NCI-H1092 treated with DMSO at 0.1 percent for 48 hours (cell line): ENCODE measurements around the gene TXLNA.
A peak's percentile ranks its signal among the peaks of the same experiment; 100 is the strongest.

Source experiments
- DNase-seq: peaks from one replicate; lab custom pipeline; 2025; lab: John Stamatoyannopoulos, UW

Gene TXLNA

GRCh38 chr1:32215629-32216480 lies 36.4 kb downstream of the TXLNA start:
- DNase-seq: peak; percentile 46

GRCh38 chr1:32216566-32216965 lies 37.1 kb downstream of the TXLNA start:
- DNase-seq: no peak

- no peak for DNase-seq
Measured at GRCh38 chr1:32219022-32219421, 39.5 kb downstream of the TXLNA start.

GRCh38 chr1:32220746-32221580 lies 41.5 kb downstream of the TXLNA start:
- DNase-seq: no peak

- DNase-seq: no peak
Measured at GRCh38 chr1:32221581-32221979, 42.1 kb downstream of the TXLNA start.

GRCh38 chr1:32221980-32222755 lies 42.7 kb downstream of the TXLNA start, which contains the start of the genes EIF3I and TMEM234:
TSS of gene EIF3I (plus strand) at chr1:32222407. CDS start at chr1:32222442, 35 bp downstream.
TSS of gene TMEM234 (minus strand) at chr1:32222353. CDS start at chr1:32222322, 31 bp downstream.
- DNase-seq: peak; percentile 91

- no peak for DNase-seq
Measured at GRCh38 chr1:32223683-32224082, 44.2 kb downstream of the TXLNA start.

- no peak for DNase-seq
Measured at GRCh38 chr1:32224285-32224684, 44.8 kb downstream of the TXLNA start.

GRCh38 chr1:32228771-32229170 lies 49.3 kb downstream of the TXLNA start:
- no peak for DNase-seq

- DNase-seq: no peak
Measured at GRCh38 chr1:32231843-32232432, 52.5 kb downstream of the TXLNA start.

- DNase-seq: no peak
Measured at GRCh38 chr1:32232558-32233304, 53.3 kb downstream of the TXLNA start.

- no peak for DNase-seq
Measured at GRCh38 chr1:32234792-32235191, 55.3 kb downstream of the TXLNA start.

GRCh38 chr1:32239337-32239736 lies 59.9 kb downstream of the TXLNA start:
- peak; percentile 66 for DNase-seq

GRCh38 chr1:32239790-32240139 lies 60.3 kb downstream of the TXLNA start:
- DNase-seq: peak; percentile 77

GRCh38 chr1:32240140-32240951 lies 60.9 kb downstream of the TXLNA start:
- DNase-seq: peak; percentile 84

GRCh38 chr1:32241001-32241763 lies 61.7 kb downstream of the TXLNA start:
- peak; percentile 79 for DNase-seq

GRCh38 chr1:32242341-32242851 lies 62.9 kb downstream of the TXLNA start:
- DNase-seq: peak; percentile 13

- DNase-seq: no peak
Measured at GRCh38 chr1:32246888-32247273, 67.4 kb downstream of the TXLNA start, which contains the start of gene FAM167B. TSS of gene FAM167B (plus strand) at chr1:32247222. CDS start at chr1:32247422, 200 bp downstream.

- no peak for DNase-seq
Measured at GRCh38 chr1:32247452-32247851, 68.0 kb downstream of the TXLNA start.
